ENCODE measurements around the gene ADAD2. TPM values are rescaled to one million over a fixed set of nuclear protein-coding genes. Genes with fewer than 3 reads are reported as not detected.

The ADAD2 gene
- not detected for polyA plus RNA-seq (2013, experiment 1 of 4)
- polyA plus RNA-seq (2013, experiment 2 of 4), result not detected
- polyA plus RNA-seq (2013, experiment 3 of 4), result not detected
- not detected for polyA plus RNA-seq (2013, experiment 4 of 4)

DNA sequence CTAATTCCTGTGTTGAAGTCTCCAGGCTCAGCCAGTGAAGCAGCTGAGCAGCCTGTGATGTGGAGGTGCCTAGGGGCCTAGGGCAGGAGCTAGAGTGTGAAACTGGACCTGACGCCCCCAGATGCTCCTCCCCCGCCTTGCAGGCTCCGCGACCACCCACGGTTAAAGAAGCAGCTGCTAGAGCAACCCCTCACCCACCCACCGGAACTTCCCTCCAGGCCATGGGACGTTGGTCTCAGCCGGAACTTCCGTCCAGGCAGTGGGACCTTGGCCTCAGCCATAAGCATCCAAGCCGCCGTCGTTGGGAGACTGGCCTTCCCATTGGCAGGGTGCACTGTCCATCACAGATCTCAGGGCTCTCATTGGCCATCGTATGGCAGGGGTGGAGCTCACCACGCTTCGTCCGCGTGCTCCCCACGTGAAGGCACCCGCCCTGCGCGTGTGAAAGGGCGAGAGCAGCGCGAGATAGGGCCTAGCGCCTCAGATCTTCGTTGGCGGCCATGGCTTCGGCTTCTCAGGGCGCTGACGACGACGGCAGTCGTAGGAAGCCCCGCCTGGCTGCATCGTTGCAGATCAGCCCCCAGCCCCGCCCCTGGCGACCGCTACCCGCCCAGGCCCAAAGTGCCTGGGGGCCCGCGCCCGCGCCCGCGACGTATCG, at the start of gene ADAD2:
TSS of gene ADAD2 (plus strand) at position 427 of the 658 bp plus-strand sequence. CDS start at position 501, 74 bp downstream.
- 92 to 93% methylated on average over 47 of the region's 47 CpGs for WGBS, 2 experiments
- H3K36me3 ChIP-seq (ENCODE audit: control insufficient read depth, insufficient read depth, low read length), result no peaks in the 10 kb centered on the region

DNA sequence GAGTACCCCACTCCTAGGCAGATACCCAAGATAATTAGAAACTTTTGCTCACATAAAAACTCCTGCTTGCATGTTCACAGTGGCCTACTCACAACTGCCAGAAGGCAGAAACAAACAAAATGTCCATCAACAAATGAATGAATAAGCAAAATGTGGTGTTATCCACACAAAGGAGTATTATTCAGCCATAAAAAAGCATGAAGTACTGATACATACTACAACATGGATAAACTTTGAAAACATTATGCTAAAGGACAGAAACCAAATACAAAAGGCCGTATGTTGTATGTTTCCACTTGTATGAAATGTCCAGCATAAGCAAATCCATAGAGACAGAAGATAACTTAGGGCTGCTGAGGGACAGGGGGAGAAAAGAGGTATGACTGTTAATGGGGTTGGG, 47.9 kb upstream of the ADAD2 start:
- Histone ChIP-seq H3K36me3 (ENCODE audit: control insufficient read depth, insufficient read depth, low read length) (no peaks in the 10 kb centered on the region), H3K27ac (ENCODE audit: insufficient read depth, low read depth, low read length, poor library complexity, severe bottlenecking) (no peak overlapping the region), H3K27me3 (ENCODE audit: control insufficient read depth, insufficient read depth, low read length, poor library complexity, severe bottlenecking) (peaks cover 18% of the 10 kb centered on the region), H3K4me1 (ENCODE audit: control insufficient read depth, insufficient read depth, low read length) (peaks cover 11% of the 10 kb centered on the region), H3K9me3 (ENCODE audit: control insufficient read depth, low read length) (no peaks in the 10 kb centered on the region), H3K4me3 (ENCODE audit: insufficient read depth, low read depth, low read length) (no peak overlapping the region)
- WGBS, 2 experiments, result 94% methylated on average over 1 of the region's 1 CpG

More for the DNA sequence above, at the start of gene ADAD2:
- Histone ChIP-seq H3K9me3 (ENCODE audit: control insufficient read depth, low read length) (no peaks in the 10 kb centered on the region), H3K4me1 (ENCODE audit: control insufficient read depth, insufficient read depth, low read length) (peaks cover under 1% of the 10 kb centered on the region), H3K4me3 (ENCODE audit: insufficient read depth, low read depth, low read length) (no peak within 1 kb of the TSS), H3K27ac (ENCODE audit: insufficient read depth, low read depth, low read length, poor library complexity, severe bottlenecking) (no peak within 1 kb of the TSS), H3K27me3 (ENCODE audit: control insufficient read depth, insufficient read depth, low read length, poor library complexity, severe bottlenecking) (no peaks in the 10 kb centered on the region)

DNA sequence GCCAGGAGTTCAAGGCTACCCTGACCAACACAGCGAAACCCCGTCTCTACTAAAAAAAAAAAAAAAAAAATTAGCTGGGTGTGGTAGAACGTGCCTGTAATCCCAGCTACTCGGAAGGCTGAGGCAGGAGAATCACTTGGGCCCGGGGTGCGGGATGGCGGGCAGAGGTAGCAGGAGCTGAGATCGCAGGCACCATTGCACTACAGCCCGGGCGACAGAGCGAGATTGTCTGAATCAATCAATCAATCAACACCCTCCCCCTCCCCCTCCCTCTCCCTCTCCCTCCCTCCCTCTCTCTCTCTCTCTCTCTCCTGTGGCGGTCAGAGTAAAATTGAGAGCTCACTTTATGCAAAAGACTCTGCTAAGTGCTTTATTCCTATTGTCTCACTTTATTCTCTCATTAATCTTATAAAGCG, 47.2 kb upstream of the ADAD2 start:
- H3K36me3 ChIP-seq (ENCODE audit: control insufficient read depth, insufficient read depth, low read length), result no peaks in the 10 kb centered on the region
- H3K4me1 ChIP-seq (ENCODE audit: control insufficient read depth, insufficient read depth, low read length), result peaks cover 9% of the 10 kb centered on the region
- no peaks in the 10 kb centered on the region for H3K9me3 ChIP-seq (ENCODE audit: control insufficient read depth, low read length)
- no peak overlapping the region for H3K27ac ChIP-seq (ENCODE audit: insufficient read depth, low read depth, low read length, poor library complexity, severe bottlenecking)
- H3K4me3 ChIP-seq (ENCODE audit: insufficient read depth, low read depth, low read length), result peak overlapping the region; percentile 92
- 16 to 22% methylated on average over 10 to 12 of the region's 13 CpGs for WGBS, 2 experiments
- H3K27me3 ChIP-seq (ENCODE audit: control insufficient read depth, insufficient read depth, low read length, poor library complexity, severe bottlenecking), result peaks cover 18% of the 10 kb centered on the region

DNA sequence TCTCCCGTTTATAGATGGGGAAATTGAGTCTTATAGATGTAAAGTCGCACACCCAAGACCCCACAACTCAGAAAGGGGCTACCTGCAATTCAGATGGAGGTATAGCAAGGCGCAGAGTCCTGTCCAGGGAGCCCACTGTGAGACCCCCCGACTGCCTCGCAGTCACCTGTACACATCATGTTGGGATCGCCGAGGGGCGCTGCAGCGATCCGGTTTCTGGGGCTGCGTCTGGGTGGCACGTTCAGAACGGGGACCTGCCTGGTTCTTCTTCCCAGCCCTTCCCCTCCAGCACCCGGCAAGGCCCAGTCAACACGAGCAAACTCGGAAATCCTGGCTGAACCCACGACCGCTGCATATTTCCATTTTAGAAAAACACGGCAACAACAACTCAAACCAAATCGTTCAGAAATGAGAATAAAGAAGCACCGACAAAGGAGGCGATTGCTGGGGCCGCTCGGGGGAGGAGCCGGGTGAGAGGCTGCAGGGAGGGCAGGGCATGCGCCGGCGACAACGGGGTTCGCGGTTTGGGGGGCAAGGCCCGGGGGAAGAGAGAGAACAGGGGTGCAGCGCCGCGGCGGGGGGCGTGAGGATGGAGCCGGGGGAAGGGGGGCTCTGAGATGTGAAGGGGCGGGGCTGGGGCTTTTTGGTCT, 46.6 kb upstream of the ADAD2 start:
- Histone ChIP-seq H3K4me3 (ENCODE audit: insufficient read depth, low read depth, low read length) (peak overlapping the region; percentile 92), H3K36me3 (ENCODE audit: control insufficient read depth, insufficient read depth, low read length) (no peaks in the 10 kb centered on the region), H3K4me1 (ENCODE audit: control insufficient read depth, insufficient read depth, low read length) (peaks cover 4% of the 10 kb centered on the region), H3K9me3 (ENCODE audit: control insufficient read depth, low read length) (no peaks in the 10 kb centered on the region), H3K27ac (ENCODE audit: insufficient read depth, low read depth, low read length, poor library complexity, severe bottlenecking) (peak overlapping the region; percentile 60), H3K27me3 (ENCODE audit: control insufficient read depth, insufficient read depth, low read length, poor library complexity, severe bottlenecking) (peaks cover 18% of the 10 kb centered on the region)
- 0 to 1% methylated on average over 39 of the region's 39 CpGs for WGBS, 2 experiments

DNA sequence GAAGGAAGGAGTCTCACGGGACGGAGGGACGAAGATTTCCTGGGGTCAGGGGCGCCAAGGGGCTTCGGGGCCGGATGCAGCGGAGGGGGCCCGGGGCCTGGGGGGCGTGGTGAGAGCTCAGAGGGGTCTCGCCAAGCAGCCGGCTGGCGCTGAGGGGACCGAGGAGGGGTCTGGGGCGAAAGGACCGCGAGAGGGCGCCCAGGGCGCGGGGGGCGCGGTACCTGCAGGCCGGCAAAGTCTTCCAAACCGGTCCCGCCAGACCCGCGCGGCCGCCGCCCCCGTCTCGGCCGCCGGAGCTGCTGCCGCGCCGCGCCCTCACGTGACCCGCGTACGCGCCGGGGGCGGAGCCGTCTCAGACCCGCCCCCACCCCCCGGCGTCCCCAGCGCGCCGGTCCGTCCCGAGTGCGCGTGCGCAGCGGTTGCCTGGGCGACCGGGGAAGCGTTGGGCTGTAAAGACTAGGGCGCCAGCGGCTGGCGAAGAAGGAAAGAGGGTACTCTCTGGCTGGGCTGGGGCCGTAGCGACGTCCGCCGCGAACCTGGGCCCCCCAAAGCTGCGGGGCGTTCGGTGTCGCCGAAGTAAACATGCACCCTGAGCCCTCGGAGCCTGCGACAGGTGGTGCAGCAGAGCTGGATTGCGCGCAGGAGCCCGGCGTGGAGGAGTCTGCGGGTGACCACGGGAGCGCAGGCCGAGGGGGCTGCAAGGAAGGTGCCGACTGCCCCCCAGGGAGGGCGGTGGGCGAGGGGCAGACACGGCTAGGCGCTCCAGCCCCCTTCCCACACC, 45.9 kb upstream of the ADAD2 start, which contains the start of the genes DNAAF1 and HSDL1:
TSS of gene DNAAF1 (plus strand) at position 450 of the 781 bp plus-strand sequence. CDS start at position 583, 133 bp downstream.
TSS of gene HSDL1 (minus strand) at position 319 of the 781 bp plus-strand sequence. CDS start 13,856 bp downstream, outside the sequence.
- WGBS, 2 experiments, result 0 to 1% methylated on average over 89 of the region's 89 CpGs

DNA sequence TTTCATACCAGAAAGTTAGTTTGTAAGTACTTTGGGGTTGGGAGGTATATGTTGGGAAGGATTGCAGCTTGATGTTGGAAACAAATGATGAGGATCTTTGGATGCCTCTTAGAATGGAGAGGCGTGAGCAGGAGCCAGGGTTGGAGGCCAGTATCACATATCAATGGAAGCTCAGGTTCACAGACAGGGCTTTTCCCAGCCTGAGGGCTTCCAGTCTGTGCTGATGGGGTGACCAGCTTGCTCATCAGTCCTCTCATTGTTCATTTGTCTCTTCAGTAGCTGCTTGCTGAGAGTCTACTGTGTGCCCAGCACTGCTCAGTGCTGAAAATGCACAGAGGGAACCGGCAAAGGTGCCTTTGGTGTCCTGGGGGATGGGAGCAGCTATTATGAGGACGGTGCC, 40.0 kb upstream of the ADAD2 start:
- 75 to 81% methylated on average over 3 of the region's 3 CpGs for WGBS, 2 experiments
- Histone ChIP-seq H3K4me3 (ENCODE audit: insufficient read depth, low read depth, low read length) (no peak overlapping the region), H3K27ac (ENCODE audit: insufficient read depth, low read depth, low read length, poor library complexity, severe bottlenecking) (no peak overlapping the region), H3K9me3 (ENCODE audit: control insufficient read depth, low read length) (no peaks in the 10 kb centered on the region), H3K36me3 (ENCODE audit: control insufficient read depth, insufficient read depth, low read length) (no peaks in the 10 kb centered on the region), H3K27me3 (ENCODE audit: control insufficient read depth, insufficient read depth, low read length, poor library complexity, severe bottlenecking) (peaks cover 11% of the 10 kb centered on the region), H3K4me1 (ENCODE audit: control insufficient read depth, insufficient read depth, low read length) (no peaks in the 10 kb centered on the region)

More for the DNA sequence above, 45.9 kb upstream of the ADAD2 start, which contains the start of the genes DNAAF1 and HSDL1:
- no peaks in the 10 kb centered on the region for H3K4me1 ChIP-seq (ENCODE audit: control insufficient read depth, insufficient read depth, low read length)
- H3K9me3 ChIP-seq (ENCODE audit: control insufficient read depth, low read length), result no peaks in the 10 kb centered on the region
- peak within 1 kb of the TSS; percentile 92 for H3K4me3 ChIP-seq (ENCODE audit: insufficient read depth, low read depth, low read length)
- peak within 1 kb of the TSS; percentile 60 for H3K27ac ChIP-seq (ENCODE audit: insufficient read depth, low read depth, low read length, poor library complexity, severe bottlenecking)
- peaks cover 18% of the 10 kb centered on the region for H3K27me3 ChIP-seq (ENCODE audit: control insufficient read depth, insufficient read depth, low read length, poor library complexity, severe bottlenecking)
- no peaks in the 10 kb centered on the region for H3K36me3 ChIP-seq (ENCODE audit: control insufficient read depth, insufficient read depth, low read length)

DNA sequence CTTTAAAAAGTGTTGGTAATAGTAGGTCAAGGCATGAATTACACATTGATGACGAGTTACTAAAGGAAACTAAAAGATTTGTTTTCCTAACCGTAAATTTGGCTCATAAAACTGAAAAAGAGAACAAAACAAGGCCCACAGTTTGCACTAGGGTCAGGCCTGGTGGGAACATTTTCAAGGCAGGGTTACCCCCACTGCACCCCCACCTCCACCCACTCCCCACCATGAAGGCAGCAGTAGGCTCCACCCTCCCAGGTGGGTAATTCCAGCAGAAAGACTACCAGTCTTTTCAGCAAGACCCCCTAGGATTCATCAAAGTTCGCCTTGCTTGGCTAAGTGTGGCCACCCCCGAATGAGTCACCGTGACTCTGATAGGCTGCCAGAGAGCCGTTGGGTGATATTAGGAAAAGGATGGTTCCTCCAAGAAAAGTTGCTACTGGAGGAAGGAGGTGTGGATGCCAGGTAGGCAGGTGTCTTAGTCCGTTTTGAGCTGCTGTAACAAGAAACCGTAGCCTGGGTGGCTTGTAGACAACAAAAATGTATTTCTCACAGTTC, 37.2 kb upstream of the ADAD2 start:
- Histone ChIP-seq H3K4me3 (ENCODE audit: insufficient read depth, low read depth, low read length) (no peak overlapping the region), H3K27ac (ENCODE audit: insufficient read depth, low read depth, low read length, poor library complexity, severe bottlenecking) (no peak overlapping the region), H3K27me3 (ENCODE audit: control insufficient read depth, insufficient read depth, low read length, poor library complexity, severe bottlenecking) (no peaks in the 10 kb centered on the region), H3K9me3 (ENCODE audit: control insufficient read depth, low read length) (no peaks in the 10 kb centered on the region), H3K4me1 (ENCODE audit: control insufficient read depth, insufficient read depth, low read length) (no peaks in the 10 kb centered on the region), H3K36me3 (ENCODE audit: control insufficient read depth, insufficient read depth, low read length) (no peaks in the 10 kb centered on the region)
- WGBS, 2 experiments, result 75 to 80% methylated on average over 8 of the region's 8 CpGs

DNA sequence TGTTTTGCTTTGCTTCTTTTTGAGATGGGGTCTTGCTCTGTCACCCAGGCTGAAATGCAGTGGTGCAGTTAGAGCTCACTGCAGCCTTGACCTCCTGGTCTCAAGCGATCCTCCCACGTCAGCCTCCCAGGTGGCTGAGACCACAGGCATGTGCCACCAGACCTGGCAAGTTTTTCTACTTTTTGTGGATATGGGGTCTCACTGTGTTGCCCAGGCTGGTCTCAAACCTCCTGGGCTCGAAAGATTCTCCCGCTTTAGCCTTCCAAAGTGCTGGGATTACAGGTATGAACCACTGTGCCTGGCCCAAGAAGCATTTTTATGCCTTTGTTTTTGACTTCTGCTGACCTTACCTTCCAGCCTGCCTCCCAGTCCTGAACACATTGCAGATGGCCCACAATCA, 35.7 kb upstream of the ADAD2 start:
- 95 to 96% methylated on average over 4 of the region's 4 CpGs for WGBS, 2 experiments

DNA sequence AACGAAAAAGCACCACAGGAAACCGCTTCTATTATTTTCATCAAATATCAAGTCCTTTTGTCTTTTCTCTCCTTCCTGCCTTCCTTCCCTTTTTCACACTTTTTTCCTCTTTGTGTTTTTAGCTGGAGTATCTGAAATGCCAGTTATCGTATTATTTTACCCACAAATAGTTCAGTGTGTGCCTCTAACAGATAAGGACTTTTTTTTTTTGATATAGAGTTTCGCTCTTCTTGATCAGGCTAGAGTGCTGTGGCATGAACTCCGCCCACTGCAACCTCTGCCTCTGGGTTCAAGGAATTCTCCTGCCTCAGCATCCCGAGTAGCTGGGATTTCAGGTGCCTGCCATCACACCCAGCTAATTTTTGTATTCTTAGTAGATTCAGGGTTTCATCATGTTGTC, 35.2 kb upstream of the ADAD2 start:
- H3K4me3 ChIP-seq (ENCODE audit: insufficient read depth, low read depth, low read length), result no peak overlapping the region
- no peaks in the 10 kb centered on the region for H3K4me1 ChIP-seq (ENCODE audit: control insufficient read depth, insufficient read depth, low read length)
- no peaks in the 10 kb centered on the region for H3K9me3 ChIP-seq (ENCODE audit: control insufficient read depth, low read length)
- H3K27me3 ChIP-seq (ENCODE audit: control insufficient read depth, insufficient read depth, low read length, poor library complexity, severe bottlenecking), result no peaks in the 10 kb centered on the region
- H3K27ac ChIP-seq (ENCODE audit: insufficient read depth, low read depth, low read length, poor library complexity, severe bottlenecking), result no peak overlapping the region
- H3K36me3 ChIP-seq (ENCODE audit: control insufficient read depth, insufficient read depth, low read length), result no peaks in the 10 kb centered on the region
- WGBS, 2 experiments, result 90 to 96% methylated on average over 6 of the region's 6 CpGs

More for the DNA sequence above, 35.7 kb upstream of the ADAD2 start:
- no peaks in the 10 kb centered on the region for H3K4me1 ChIP-seq (ENCODE audit: control insufficient read depth, insufficient read depth, low read length)
- no peak overlapping the region for H3K27ac ChIP-seq (ENCODE audit: insufficient read depth, low read depth, low read length, poor library complexity, severe bottlenecking)
- no peak overlapping the region for H3K4me3 ChIP-seq (ENCODE audit: insufficient read depth, low read depth, low read length)
- no peaks in the 10 kb centered on the region for H3K27me3 ChIP-seq (ENCODE audit: control insufficient read depth, insufficient read depth, low read length, poor library complexity, severe bottlenecking)
- H3K36me3 ChIP-seq (ENCODE audit: control insufficient read depth, insufficient read depth, low read length), result no peaks in the 10 kb centered on the region
- H3K9me3 ChIP-seq (ENCODE audit: control insufficient read depth, low read length), result no peaks in the 10 kb centered on the region
